SK-N-SH (cell line): Measurements from ENCODE around the gene SLC16A8. TPM values are rescaled to one million over a fixed set of nuclear protein-coding genes. Genes with fewer than 3 reads are reported as not detected.

Source experiments
- CTCF ChIA-PET: fragments of 300-600, 350-600 bp; formaldehyde crosslinking; extraction: SDS; loops from one replicate; lab custom pipeline; 2021; lab: Yijun Ruan, JAX
- POLR2A ChIA-PET: fragments of 350-600 bp; sonication (Branson Sonifier 250); formaldehyde crosslinking; extraction: SDS; loops from one replicate; lab custom pipeline; 2020; ENCODE audit warnings: antibody characterized with exemption, inconsistent platforms; lab: Yijun Ruan, JAX
- DNase-seq: peaks from one replicate; pipeline ENCODE4 v3.0.0; 2012
- H2AFZ ChIP-seq: fragments of 200-600 bp; sonication (generic); 2 replicates; pipeline ENCODE4 v1.8.1; 2016; ENCODE audit warnings: antibody characterized with exemption, mild to moderate bottlenecking, low read depth
- H3F3A ChIP-seq: fragments of 200-600 bp; sonication (generic); replicated peaks from 2 replicates; pipeline ENCODE3; 2016; ENCODE audit warnings: antibody characterized with exemption, mild to moderate bottlenecking; ENCODE audit not compliant: insufficient read depth
- H3K27ac ChIP-seq, 2 experiments: fragments of 200-500 bp in 1 of 2; fragments of 200-600 bp in 1 of 2; sonication (Bioruptor generic) in 1 of 2; sonication (generic), shearing (Covaris generic) in 1 of 2; 2 replicates each; pipeline versions ENCODE4 v1.5.1 to v1.6.1; 2014 to 2016; ENCODE audit warnings: low read depth in 2 of 2, inconsistent platforms in 1 of 2, low read length in 1 of 2, mild to moderate bottlenecking in 1 of 2, mixed read lengths in 1 of 2
- H3K27me3 ChIP-seq: fragments of 200-600 bp; sonication (generic), shearing (Covaris generic); 2 replicates; pipeline ENCODE4 v1.6.1; 2016; ENCODE audit warnings: mixed run types; ENCODE audit not compliant: insufficient read depth
- H3K36me3 ChIP-seq, 2 experiments: fragments of 200-500 bp in 1 of 2; fragments of 200-600 bp in 1 of 2; sonication (Bioruptor generic) in 1 of 2; sonication (generic) in 1 of 2; replicated peaks in 1 of 2; 2 replicates each; pipeline versions ENCODE3 to v1.5.1; 2014 to 2016; ENCODE audit warnings: low read length in 1 of 2, mild to moderate bottlenecking in 1 of 2; ENCODE audit not compliant: insufficient read depth in 2 of 2, control insufficient read depth in 1 of 2
- H3K4me1 ChIP-seq, 2 experiments: fragments of 200-500 bp in 1 of 2; fragments of 200-600 bp in 1 of 2; sonication (Bioruptor generic) in 1 of 2; sonication (generic), shearing (Covaris generic) in 1 of 2; 2 replicates each; pipeline versions ENCODE4 v1.5.1 to v1.6.1; 2014 to 2016; ENCODE audit warnings: low read depth in 1 of 2, low read length in 1 of 2, mixed run types in 1 of 2; ENCODE audit not compliant: insufficient read depth in 2 of 2, control insufficient read depth in 1 of 2
- H3K4me2 ChIP-seq: fragments of 200-600 bp; sonication (generic), shearing (Covaris generic); 2 replicates; pipeline ENCODE4 v1.6.1; 2017; ENCODE audit warnings: mixed run types
- H3K4me3 ChIP-seq, 2 experiments: fragments of 200-500 bp in 1 of 2; fragments of 200-600 bp in 1 of 2; sonication (Bioruptor generic) in 1 of 2; sonication (generic), shearing (Covaris generic) in 1 of 2; 2 replicates each; pipeline versions ENCODE4 v1.5.1 to v1.8.1; 2014 to 2016; ENCODE audit warnings: low read depth in 2 of 2, inconsistent platforms in 1 of 2, low read length in 1 of 2, mild to moderate bottlenecking in 1 of 2, mixed read lengths in 1 of 2, moderate library complexity in 1 of 2
- H3K79me2 ChIP-seq: fragments of 200-600 bp; sonication (generic); 2 replicates; pipeline ENCODE4 v1.8.1; 2017; ENCODE audit warnings: mild to moderate bottlenecking; ENCODE audit not compliant: insufficient read depth
- H3K9ac ChIP-seq: fragments of 200-600 bp; sonication (generic); 2 replicates; pipeline ENCODE4 v1.6.1; 2017; ENCODE audit warnings: mixed run types
- H3K9me2 ChIP-seq: fragments of 200-600 bp; sonication (generic); 2 replicates; pipeline ENCODE4 v1.6.1; 2017; ENCODE audit warnings: mixed run types
- H3K9me3 ChIP-seq: fragments of 200-600 bp; sonication (generic); 2 replicates; pipeline ENCODE4 v1.6.1; 2017; ENCODE audit warnings: mixed run types, mild to moderate bottlenecking, moderate library complexity
- H4K20me1 ChIP-seq: fragments of 200-600 bp; sonication (generic); 2 replicates; pipeline ENCODE4 v1.6.1; 2017; ENCODE audit warnings: mild to moderate bottlenecking, mixed run types; ENCODE audit not compliant: insufficient read depth
- CTCF ChIP-seq: fragments of 200-600 bp; sonication (generic); IDR thresholded peaks from 2 replicates; pipeline ENCODE4 v1.6.1; 2017; ENCODE audit warnings: antibody characterized with exemption, mild to moderate bottlenecking, moderate library complexity
- EZH2phosphoT487 ChIP-seq: fragments of 200-600 bp; sonication (generic); IDR thresholded peaks from 2 replicates; pipeline ENCODE4 v1.6.1; 2017; ENCODE audit warnings: low read depth, mixed run types, mild to moderate bottlenecking, antibody characterized with exemption, moderate library complexity, borderline replicate concordance
- FOXJ3 ChIP-seq: sonication (generic); formaldehyde crosslinking; IDR thresholded peaks from 2 replicates; pipeline ENCODE4 v1.5.1; 2020; ENCODE audit warnings: mild to moderate bottlenecking, missing genetic modification reagents
- FOXM1 ChIP-seq: IDR thresholded peaks from 2 replicates; pipeline ENCODE4 v1.4.0; 2012; ENCODE audit warnings: low read depth, mild to moderate bottlenecking
- GABPA ChIP-seq: IDR thresholded peaks from 2 replicates; pipeline ENCODE4 v1.4.0; 2012; ENCODE audit warnings: low read depth, mild to moderate bottlenecking
- GATA2 ChIP-seq: sonication (generic); formaldehyde crosslinking; IDR thresholded peaks from 2 replicates; pipeline ENCODE4 v1.5.0; 2020; ENCODE audit warnings: mild to moderate bottlenecking, missing genetic modification reagents
- IRF3 ChIP-seq: fragments of 150-350 bp; IDR thresholded peaks from 2 replicates; pipeline ENCODE4 v1.6.1; 2016; ENCODE audit warnings: mild to moderate bottlenecking, low read depth, low read length
- JUND ChIP-seq: IDR thresholded peaks from 2 replicates; pipeline ENCODE4 v1.4.0; 2012
- MAX ChIP-seq: IDR thresholded peaks from 2 replicates; pipeline ENCODE4 v1.4.0; 2012; ENCODE audit warnings: low read depth
- MEF2A ChIP-seq: IDR thresholded peaks from 2 replicates; pipeline ENCODE4 v1.4.0; 2012; ENCODE audit warnings: low read depth, borderline replicate concordance
- MXI1 ChIP-seq: IDR thresholded peaks from 2 replicates; pipeline ENCODE4 v1.6.1; 2012; ENCODE audit warnings: mild to moderate bottlenecking, low read depth, low read length, improper control_type of control experiment
- RAD21 ChIP-seq: IDR thresholded peaks from 2 replicates; pipeline ENCODE4 v1.6.1; 2012; ENCODE audit warnings: mild to moderate bottlenecking, low read length
- REST ChIP-seq: IDR thresholded peaks from 2 replicates; pipeline ENCODE4 v1.6.1; 2012; ENCODE audit warnings: mild to moderate bottlenecking, low read depth, low read length, moderate library complexity
- RFX5 ChIP-seq: IDR thresholded peaks from 2 replicates; pipeline ENCODE4 v1.6.1; 2012; ENCODE audit warnings: mild to moderate bottlenecking, improper control_type of control experiment, low read length
- RXRA ChIP-seq: IDR thresholded peaks from 2 replicates; pipeline ENCODE4 v1.4.0; 2012; ENCODE audit warnings: low read depth, mild to moderate bottlenecking, borderline replicate concordance
- SIN3A ChIP-seq: IDR thresholded peaks from 2 replicates; pipeline ENCODE4 v1.6.1; 2012; ENCODE audit warnings: low read depth, mild to moderate bottlenecking, low read length, moderate library complexity, borderline replicate concordance
- SMC3 ChIP-seq: IDR thresholded peaks from 2 replicates; pipeline ENCODE4 v1.6.1; 2012; ENCODE audit warnings: low read depth, low read length, improper control_type of control experiment
- TCF12 ChIP-seq: IDR thresholded peaks from 2 replicates; pipeline ENCODE4 v1.4.0; 2012
- ZBTB33 ChIP-seq: IDR thresholded peaks from 2 replicates; pipeline ENCODE4 v1.4.0; 2012; ENCODE audit warnings: low read depth, borderline replicate concordance
- WGBS: methylation state at CpG from one replicate; pipeline ENCODE4 v1.1.6; 2017; ENCODE audit warnings: low lambda C conversion rate; 5-methylcytosine and 5-hydroxymethylcytosine counted together
- polyA plus RNA-seq, 3 experiments: library from polyadenylated mRNA; depleted of rRNA; stranded (reverse); fragments of >200 nt; gene quantifications; 2 replicates each; pipeline ENCODE4 v1.2.3, GENCODE V29; 2012

The SLC16A8 gene
- polyA plus RNA-seq, 1 of the 3 experiments (the other 2 are of a cell fraction) = not detected

GRCh38 chr22:38088629-38089473, 4.9 kb upstream of the SLC16A8 start:
- H4K20me1 ChIP-seq = no peaks in the 10 kb centered on the region
- H3K36me3 ChIP-seq = no peaks in the 10 kb centered on the region
- 40% methylated on average over 1 of the region's 85 CpGs for WGBS
- no peak overlapping the region for H3K9ac ChIP-seq
- no peaks in the 10 kb centered on the region for H3K4me1 ChIP-seq
- no peaks in the 10 kb centered on the region for H3K79me2 ChIP-seq
- TF ChIP-seq IRF3 (no peak), CTCF (no peak), JUND (no peak), EZH2phosphoT487 (no peak), GATA2 (CRISPR knock-in tag) (no peak), FOXJ3 (no peak), TCF12 (no peak), SMC3 (no peak), FOXM1 (no peak), RAD21 (no peak), MXI1 (no peak), SIN3A (no peak), GABPA (no peak), MEF2A (no peak)
- TF ChIP-seq, all 33 proteins: peak for 0
- no peaks in the 10 kb centered on the region for H3K27me3 ChIP-seq
- CTCF ChIA-PET = interaction anchor here (1.2 kb wide), 1 partner anchor 11 kb away, joined by 3 read pairs; no protein-coding TSS in a partner anchor
- DNase-seq = peak; percentile 61
- no peak overlapping the region for H3K4me2 ChIP-seq
- POLR2A ChIA-PET = no interaction called here
- no peaks in the 10 kb centered on the region for H3K9me2 ChIP-seq
- H3K4me3 ChIP-seq = no peak overlapping the region
- no peak overlapping the region for H2AFZ ChIP-seq
- H3K27ac ChIP-seq = no peak overlapping the region
- no peaks in the 10 kb centered on the region for H3K9me3 ChIP-seq
- no peaks in the 10 kb centered on the region for H3F3A ChIP-seq

GRCh38 chr22:38087855-38088254, 3.9 kb upstream of the SLC16A8 start:
- ChIA-PET POLR2A (no interaction called here), CTCF (no interaction called here)
- no peaks in the 10 kb centered on the region for H3K27me3 ChIP-seq
- no peak for DNase-seq
- H3K79me2 ChIP-seq = no peaks in the 10 kb centered on the region
- H3K4me2 ChIP-seq = no peak overlapping the region
- no peak overlapping the region for H3K27ac ChIP-seq
- H3K36me3 ChIP-seq = no peaks in the 10 kb centered on the region
- H3K9me2 ChIP-seq = no peaks in the 10 kb centered on the region
- no peak overlapping the region for H3K9ac ChIP-seq
- H3F3A ChIP-seq = no peaks in the 10 kb centered on the region
- H3K9me3 ChIP-seq = no peaks in the 10 kb centered on the region
- H3K4me3 ChIP-seq = no peak overlapping the region
- no peaks in the 10 kb centered on the region for H3K4me1 ChIP-seq
- no peak overlapping the region for H2AFZ ChIP-seq
- 90% methylated on average over 7 of the region's 12 CpGs for WGBS
- H4K20me1 ChIP-seq = no peaks in the 10 kb centered on the region
- TF ChIP-seq RFX5 (no peak), RXRA (no peak), FOXM1 (no peak), GABPA (no peak), ZBTB33 (no peak), MAX (no peak), REST (no peak), GATA2 (CRISPR knock-in tag) (no peak)
